Activated T-helper 1 cell treated with anti-CD3 and anti-CD28 coated beads, Interleukin-2, amount 50 U/mL, for 16 hours (primary cell): ENCODE results near the gene RAET1G.
"Not testable (repeated sequence)": the region's sequence is repeated elsewhere in the genome, so short reads cannot be mapped to it uniquely, and the experiment has no call there.

Experiments used
- DNase-seq, 2 donors: peaks; one replicate each; pipeline ENCODE4 v3.0.0-alpha.2; 2020; ENCODE audit warnings: low read depth in 1 of 2, low spot score in 1 of 2

The RAET1G gene

GRCh38 chr6:149935246-149935645 lies 12.3 kb upstream of the RAET1G start:
- DNase-seq: no peak

- peak; percentile 44 to 48 for DNase-seq
These were observed 11.6 kb upstream of the RAET1G start for GRCh38 chr6:149934249-149935156.

- DNase-seq: no peak
These were observed 10.5 kb upstream of the RAET1G start for GRCh38 chr6:149933461-149933860.

GRCh38 chr6:149933036-149933435 lies 10.1 kb upstream of the RAET1G start:
- no peak for DNase-seq

GRCh38 chr6:149931501-149931900 lies 8.6 kb upstream of the RAET1G start:
- DNase-seq: no peak

GRCh38 chr6:149929422-149929821 lies 6.5 kb upstream of the RAET1G start:
- DNase-seq: no peak

- DNase-seq: not testable (repeated sequence)
These were observed 4.1 kb upstream of the RAET1G start for GRCh38 chr6:149927025-149927424.

- DNase-seq: peak; percentile 49 to 50
These were observed 3.3 kb upstream of the RAET1G start for GRCh38 chr6:149925974-149926777.

GRCh38 chr6:149925253-149925973 lies 2.5 kb upstream of the RAET1G start:
- no peak for DNase-seq

- DNase-seq: no peak
These were observed 2.0 kb upstream of the RAET1G start for GRCh38 chr6:149924933-149925252.

GRCh38 chr6:149924206-149924932 lies 1.4 kb upstream of the RAET1G start:
- DNase-seq: no peak

- DNase-seq: no peak
These were observed 536 bp upstream of the RAET1G start for GRCh38 chr6:149923327-149923986.

GRCh38 chr6:149922091-149922490 lies 830 bp downstream of the RAET1G start:
- not testable (repeated sequence) for DNase-seq

- no peak for DNase-seq
These were observed 1.6 kb downstream of the RAET1G start for GRCh38 chr6:149921361-149921760.

GRCh38 chr6:149919834-149920225 lies 3.1 kb downstream of the RAET1G start:
- DNase-seq: no peak

- not testable (repeated sequence) for DNase-seq
These were observed 3.6 kb downstream of the RAET1G start for GRCh38 chr6:149919126-149919833.

- DNase-seq: no peak
These were observed 4.6 kb downstream of the RAET1G start for GRCh38 chr6:149918151-149918905.

- DNase-seq: no peak
These were observed 5.2 kb downstream of the RAET1G start for GRCh38 chr6:149917679-149918078.
